SK-N-SH treated with all-trans-retinoic acid at 6 μM for 48 hours (cell line): ENCODE results near the gene ELOVL6.

ENCODE experiments used
- ESRRG ChIP-seq: fragments of 250-450 bp; sonication (Bioruptor Pico); IDR thresholded peaks from 2 replicates; pipeline ENCODE4 v1.6.1; 2021; ENCODE audit warnings: mild to moderate bottlenecking
- OSR1 ChIP-seq: fragments of 250-450 bp; sonication (Bioruptor Pico); IDR thresholded peaks from 2 replicates; pipeline ENCODE4 v1.8.0; 2022; ENCODE audit warnings: moderate library complexity, mild to moderate bottlenecking, inconsistent platforms

DNA sequence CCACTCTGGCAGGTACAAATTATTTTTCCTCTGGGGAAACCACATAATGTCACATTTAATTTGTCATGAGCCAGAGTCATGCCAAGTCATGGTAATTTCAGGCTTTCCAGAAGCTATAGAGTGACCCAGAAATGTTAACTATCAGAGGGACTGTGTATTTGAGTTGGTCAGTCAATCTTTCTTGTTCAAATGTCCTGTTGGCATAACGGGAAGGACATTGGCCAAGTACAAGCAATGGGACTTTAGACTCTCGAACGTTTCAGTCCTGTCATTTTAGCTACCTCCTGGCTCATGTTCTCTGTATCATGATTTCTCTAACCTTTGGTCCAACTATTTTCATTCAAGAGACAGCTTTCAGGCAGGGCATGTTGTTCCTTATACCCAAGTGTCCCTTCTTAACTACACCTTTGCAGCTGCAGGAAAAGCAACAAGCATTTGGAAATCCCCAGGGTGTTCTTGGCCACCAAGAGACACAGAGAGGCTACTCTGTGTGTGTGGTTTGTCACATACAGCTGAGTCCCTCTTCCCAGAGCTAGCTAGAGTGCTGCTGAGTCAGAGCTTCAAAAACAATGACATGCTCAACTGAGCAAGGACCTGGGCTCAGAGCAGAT is 143.2 kb downstream of the ELOVL6 start:
- TF ChIP-seq OSR1 (CRISPR knock-in tag) (no peak), ESRRG (CRISPR knock-in tag) (no peak)
